ENCODE results near the gene PIGM.

PIGM gene

DNA sequence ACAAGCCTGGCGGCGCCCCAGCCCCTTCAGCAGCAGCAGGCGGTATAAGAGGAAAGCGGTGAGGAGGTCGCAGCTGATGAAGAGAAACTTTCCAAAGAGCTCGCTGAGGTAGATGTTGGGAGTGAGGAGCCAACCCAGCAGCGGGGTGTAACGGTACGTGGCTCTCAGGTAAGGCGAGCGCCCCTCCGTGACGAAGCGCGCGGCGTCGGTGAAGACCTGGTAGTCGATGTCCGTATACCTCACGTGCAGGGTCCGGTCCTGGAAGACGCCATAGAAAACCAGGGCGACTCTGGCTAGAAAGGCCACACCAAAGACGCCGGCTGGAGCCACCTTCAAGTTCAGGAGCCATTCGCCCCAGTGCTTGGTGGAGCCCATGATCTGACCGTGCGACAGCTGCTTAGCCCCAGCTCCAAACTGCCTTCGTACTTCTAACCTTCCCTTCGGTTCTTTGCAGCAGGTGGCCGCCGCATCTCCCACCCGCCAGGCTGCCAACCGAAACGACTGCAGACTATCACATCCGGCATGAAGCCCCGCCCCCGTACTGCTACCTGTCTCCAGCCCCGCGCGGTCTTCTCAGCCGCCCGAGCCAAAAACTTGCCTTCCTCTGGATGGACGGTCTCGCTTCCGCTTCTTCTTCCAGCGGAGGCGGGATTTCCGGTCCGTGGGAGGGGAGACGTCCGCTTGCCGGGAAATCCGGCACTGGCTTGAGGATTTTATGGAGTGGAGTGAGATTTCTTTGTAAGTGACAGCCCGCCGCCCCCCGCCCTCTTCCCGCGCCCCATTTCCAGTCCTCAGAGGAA is at the start of gene PIGM:
Gene PIGM, minus strand, starts transcription at position 626 of the 800 bp plus-strand sequence. Its CDS starts 251 bp downstream, at position 375.
- in situ Hi-C loops (cut with HindIII; ENCODE audit: low sequenced_read_pairs), result no loop called here

GRCh38 chr1:160081261-160081936 is 49.6 kb upstream of the PIGM start, which contains the start of gene KCNJ9:
Gene KCNJ9, plus strand, starts transcription at chr1:160081538. Its CDS starts 2,493 bp downstream, at chr1:160084031.
- in situ Hi-C loops (cut with HindIII; ENCODE audit: low sequenced_read_pairs), result no loop called here

GRCh38 chr1:160080381-160081100 is 48.8 kb upstream of the PIGM start:
- in situ Hi-C loops (cut with HindIII; ENCODE audit: low sequenced_read_pairs), result no loop called here

DNA sequence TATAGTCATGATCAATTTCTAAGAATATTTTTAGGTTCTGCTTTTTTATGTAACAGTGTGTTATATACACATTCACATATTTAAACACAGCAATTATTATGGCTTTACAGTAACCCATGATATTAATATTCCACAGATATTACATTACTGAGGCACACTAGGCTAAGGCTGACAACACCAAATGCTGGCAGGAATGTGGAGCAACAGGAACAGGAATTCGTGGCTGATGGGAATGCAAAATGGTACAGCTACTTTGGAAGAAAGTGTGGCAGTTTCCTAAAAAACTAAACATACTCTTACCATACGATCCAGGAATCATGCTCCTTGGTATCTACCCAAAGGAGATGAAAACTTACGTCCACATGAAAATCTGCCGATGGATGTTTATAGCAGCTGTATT is 47.7 kb upstream of the PIGM start:
- in situ Hi-C loops (cut with HindIII; ENCODE audit: low sequenced_read_pairs), result no loop called here

DNA sequence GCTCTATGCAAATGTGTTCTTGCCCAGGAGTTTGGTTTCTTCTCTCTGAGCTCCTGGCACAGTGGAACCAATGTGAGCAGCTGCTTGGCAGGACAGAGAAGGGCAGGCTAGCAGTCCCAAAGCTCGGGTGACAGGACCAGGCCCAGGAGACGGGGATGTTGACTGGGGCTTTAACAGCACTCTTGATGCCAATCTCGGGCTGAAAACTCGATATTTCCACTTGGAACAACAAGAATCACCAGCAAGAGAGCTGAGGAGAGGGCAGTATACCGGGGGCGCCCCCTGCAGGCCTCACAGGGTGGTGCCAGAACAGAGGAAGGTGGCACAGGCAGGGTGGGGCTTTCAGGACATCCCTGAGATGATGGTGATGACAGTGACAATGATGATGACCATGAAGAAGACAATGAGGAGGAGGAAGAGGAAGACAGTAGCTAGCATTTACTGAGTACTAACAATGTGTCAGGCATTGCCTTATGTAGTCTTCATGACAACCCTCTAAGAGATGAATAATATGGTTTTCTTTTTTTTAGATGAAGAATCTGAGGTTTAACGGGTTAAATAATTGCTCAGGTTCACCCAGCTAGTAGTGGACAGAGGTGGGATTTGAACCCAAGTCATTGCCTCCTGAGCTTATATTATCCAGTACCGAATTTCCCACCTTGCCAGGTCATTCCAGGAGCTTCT is 46.9 kb upstream of the PIGM start:
- in situ Hi-C loops (cut with HindIII; ENCODE audit: low sequenced_read_pairs), result no loop called here

GRCh38 chr1:160077486-160077885 is 45.7 kb upstream of the PIGM start:
- in situ Hi-C loops (cut with HindIII; ENCODE audit: low sequenced_read_pairs), result no loop called here

- in situ Hi-C loops (cut with HindIII; ENCODE audit: low sequenced_read_pairs), result no loop called here
These were observed 44.5 kb upstream of the PIGM start for GRCh38 chr1:160076295-160076694.

DNA sequence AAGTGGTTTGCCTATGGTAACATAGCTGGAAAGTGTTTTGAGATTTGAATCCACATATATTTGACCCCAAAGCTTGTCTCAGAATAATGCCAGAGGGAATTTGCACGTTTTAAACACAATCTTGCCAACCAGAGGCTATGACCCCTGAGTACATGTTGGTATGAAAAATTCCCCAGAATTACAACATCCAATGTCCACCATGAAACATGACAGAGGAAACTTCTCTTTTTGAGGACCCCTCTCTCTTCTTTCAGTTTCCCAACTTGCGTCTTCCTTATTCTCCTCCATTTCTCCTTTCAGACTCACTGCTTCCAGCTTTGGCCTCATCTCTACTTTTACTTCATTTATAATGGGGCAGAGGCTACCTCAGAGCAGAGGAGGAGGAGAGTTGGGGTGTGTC is 44.0 kb upstream of the PIGM start:
- in situ Hi-C loops (cut with HindIII; ENCODE audit: low sequenced_read_pairs), result no loop called here

GRCh38 chr1:160074865-160075264 is 43.1 kb upstream of the PIGM start:
- in situ Hi-C loops (cut with HindIII; ENCODE audit: low sequenced_read_pairs), result no loop called here

- in situ Hi-C loops (cut with HindIII; ENCODE audit: low sequenced_read_pairs), result no loop called here
These were observed 39.5 kb upstream of the PIGM start for GRCh38 chr1:160071289-160071688.

- in situ Hi-C loops (cut with HindIII; ENCODE audit: low sequenced_read_pairs), result no loop called here
These were observed 38.7 kb upstream of the PIGM start for GRCh38 chr1:160070243-160071163.

- in situ Hi-C loops (cut with HindIII; ENCODE audit: low sequenced_read_pairs), result no loop called here
These were observed 37.9 kb upstream of the PIGM start, which contains the start of gene KCNJ10 for GRCh38 chr1:160069460-160070231. Gene KCNJ10, minus strand, starts transcription at chr1:160070160. Its CDS starts 27,628 bp downstream, at chr1:160042532.

GRCh38 chr1:160068225-160068624 is 36.4 kb upstream of the PIGM start:
- in situ Hi-C loops (cut with HindIII; ENCODE audit: low sequenced_read_pairs), result no loop called here

DNA sequence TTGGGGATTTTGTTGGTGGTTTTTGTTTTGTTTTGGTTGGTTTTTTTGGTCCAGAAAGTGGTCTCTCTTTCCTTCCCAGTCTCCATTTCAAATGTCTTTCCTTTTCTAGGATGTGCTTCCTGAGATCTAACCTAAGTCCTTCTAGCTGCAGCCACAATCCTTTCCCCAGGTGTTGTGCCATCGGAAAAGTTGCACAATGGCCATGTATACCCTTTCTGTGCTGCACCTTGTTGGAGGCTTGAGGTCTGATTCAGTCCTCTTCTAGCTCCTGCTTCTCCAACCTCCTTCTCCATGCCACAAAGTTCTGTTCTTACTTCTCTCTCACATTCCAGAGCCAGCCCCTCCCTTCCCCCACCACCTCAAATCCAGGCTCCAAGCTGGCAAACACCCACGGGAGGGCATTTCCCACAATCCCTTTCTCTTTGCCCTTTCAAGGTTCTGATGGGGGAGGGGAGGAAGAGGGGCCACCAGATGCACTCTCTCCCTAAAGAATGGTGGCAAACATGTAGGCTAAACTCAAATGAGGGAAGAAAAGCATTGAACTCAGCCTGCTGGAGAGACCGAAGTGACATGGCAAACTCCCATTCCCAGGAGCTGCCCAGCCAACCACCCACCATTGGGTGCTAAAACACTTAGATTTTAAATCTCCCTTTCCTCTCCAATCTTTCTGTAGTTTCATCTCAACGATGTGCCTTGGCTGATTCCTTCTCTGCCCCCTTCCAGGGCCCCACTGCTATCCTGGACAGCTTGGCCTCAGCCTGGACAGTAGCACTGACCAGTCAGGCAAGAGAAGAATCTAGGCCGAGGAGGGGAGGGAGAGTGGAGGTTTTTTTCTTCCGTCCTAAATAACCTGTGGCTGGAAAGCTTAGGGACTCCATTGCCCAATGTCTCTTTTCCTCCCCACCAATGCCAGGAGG is 35.3 kb upstream of the PIGM start:
- in situ Hi-C loops (cut with HindIII; ENCODE audit: low sequenced_read_pairs), result no loop called here

DNA sequence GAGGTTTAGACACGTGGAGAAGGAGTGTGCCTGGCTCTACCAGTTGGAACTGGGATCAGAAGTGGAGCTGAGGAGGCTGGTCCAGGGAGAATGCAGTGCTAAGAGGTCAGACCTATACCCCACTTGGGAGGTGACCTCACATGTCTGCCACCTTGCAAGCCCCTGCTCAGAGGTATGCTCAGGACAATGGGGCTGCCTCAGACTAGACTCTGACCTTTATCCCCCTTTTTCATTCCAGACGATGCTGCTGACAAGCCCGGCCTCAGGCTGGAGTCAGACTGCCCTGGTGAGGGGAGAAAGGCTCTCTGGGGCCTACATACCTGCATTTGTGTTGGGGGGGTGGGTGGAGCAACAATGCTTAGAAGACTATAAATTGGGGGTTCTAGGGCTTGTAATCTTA is 33.0 kb upstream of the PIGM start:
- in situ Hi-C loops (cut with HindIII; ENCODE audit: low sequenced_read_pairs), result no loop called here

- in situ Hi-C loops (cut with HindIII; ENCODE audit: low sequenced_read_pairs), result no loop called here
These were observed 32.4 kb upstream of the PIGM start for GRCh38 chr1:160064164-160064563.

GRCh38 chr1:160063176-160063575 is 31.4 kb upstream of the PIGM start:
- in situ Hi-C loops (cut with HindIII; ENCODE audit: low sequenced_read_pairs), result no loop called here

DNA sequence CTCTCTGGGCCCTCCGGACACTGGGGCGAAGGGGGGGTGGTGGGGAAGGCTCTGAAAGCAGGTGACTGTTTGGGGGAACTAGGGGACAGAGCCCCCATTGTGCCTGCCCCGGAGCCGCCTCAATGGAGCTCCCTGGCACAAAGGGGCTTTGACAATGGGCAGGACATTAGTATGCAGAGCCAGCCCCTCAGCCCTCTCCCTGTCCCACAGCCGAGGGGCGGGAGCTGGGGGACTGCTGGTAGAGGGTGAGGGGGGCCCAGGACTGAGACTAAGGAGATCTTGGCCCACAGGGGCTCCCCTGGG is 30.4 kb upstream of the PIGM start:
- in situ Hi-C loops (cut with HindIII; ENCODE audit: low sequenced_read_pairs), result no loop called here
